ENCODE measurements around the gene RMRP.
A peak's percentile ranks its signal among the peaks of the same experiment; 100 is the strongest.
"Not testable (repeated sequence)": the region's sequence is repeated elsewhere in the genome, so short reads cannot be mapped to it uniquely, and the experiment has no call there.

Gene RMRP

DNA sequence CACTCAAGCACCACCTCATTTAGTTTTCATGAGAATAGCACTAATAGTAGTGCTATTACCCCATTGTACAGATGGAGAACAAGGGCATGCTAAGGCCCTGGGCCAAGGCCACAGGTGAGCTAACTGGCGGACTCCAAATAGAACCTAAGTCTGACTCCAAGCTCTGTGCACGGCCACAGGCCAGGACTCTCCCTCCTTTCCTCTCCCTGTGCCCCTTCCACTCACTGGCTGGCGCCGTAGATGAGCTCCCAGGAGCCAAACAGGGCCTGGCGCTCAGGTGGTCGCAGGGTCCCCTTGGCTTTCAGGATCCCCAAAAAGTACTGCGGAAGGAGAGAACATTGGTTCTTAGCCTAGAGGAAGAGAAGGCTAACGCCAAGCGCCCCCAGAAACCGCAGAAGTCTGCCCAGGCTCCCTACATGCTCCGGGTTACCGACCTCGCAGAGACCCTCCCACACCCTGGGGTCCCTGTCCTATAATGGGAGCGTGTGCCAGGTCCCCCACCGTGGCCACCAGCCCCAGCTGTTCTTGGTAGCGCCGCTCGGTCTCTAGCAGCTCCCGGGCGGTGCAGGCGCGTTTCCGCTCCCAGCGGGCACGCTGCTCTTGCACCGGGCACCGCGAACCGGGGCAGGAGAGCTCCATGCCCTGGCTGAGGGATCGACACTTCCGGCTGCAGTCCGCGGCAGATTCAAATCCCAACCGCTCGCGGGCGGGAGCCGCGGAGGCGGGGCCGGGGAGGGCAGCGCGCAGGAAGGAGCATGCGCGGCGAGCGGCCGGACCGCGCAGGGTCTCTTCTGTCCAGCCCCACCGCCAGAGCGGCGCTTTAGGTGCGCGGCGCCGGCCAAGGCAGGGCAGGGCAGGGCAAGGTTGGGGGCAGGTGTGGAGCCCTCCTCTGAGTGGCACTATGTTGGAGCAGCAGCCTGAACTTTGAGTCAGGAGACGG lies 7.0 kb upstream of the RMRP start, which contains the start of gene ARHGEF39:
Gene ARHGEF39, minus strand, starts transcription at position 665 of the 940 bp plus-strand sequence. Its CDS starts 26 bp downstream, at position 639.
- peak; percentile 15 for DNase-seq

GRCh38 chr9:35662437-35662836 lies 4.6 kb upstream of the RMRP start:
- DNase-seq: no peak

- DNase-seq: no peak
Measured at GRCh38 chr9:35661756-35662350, 4.0 kb upstream of the RMRP start.

- DNase-seq: no peak
Measured at GRCh38 chr9:35660966-35661415, 3.2 kb upstream of the RMRP start.

DNA sequence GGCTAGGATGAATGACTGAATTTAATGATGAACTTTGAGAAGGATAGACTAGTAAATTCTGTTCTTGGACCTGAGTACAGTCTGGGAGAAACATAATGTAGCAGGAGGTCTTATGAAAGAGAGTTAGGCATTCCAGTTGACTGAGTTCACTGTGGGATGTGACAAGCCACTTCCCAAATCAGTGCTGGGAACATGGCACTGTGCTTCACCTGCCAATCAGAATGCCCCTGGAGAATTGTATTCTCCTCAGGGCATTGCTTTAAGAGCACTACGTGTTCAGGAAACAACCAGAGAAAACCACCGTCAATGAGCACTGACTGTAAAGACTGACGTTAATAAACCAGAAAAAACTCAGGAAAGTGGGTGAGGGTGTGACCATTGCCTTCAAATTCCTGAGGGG lies 1.5 kb upstream of the RMRP start:
- DNase-seq: no peak

DNA sequence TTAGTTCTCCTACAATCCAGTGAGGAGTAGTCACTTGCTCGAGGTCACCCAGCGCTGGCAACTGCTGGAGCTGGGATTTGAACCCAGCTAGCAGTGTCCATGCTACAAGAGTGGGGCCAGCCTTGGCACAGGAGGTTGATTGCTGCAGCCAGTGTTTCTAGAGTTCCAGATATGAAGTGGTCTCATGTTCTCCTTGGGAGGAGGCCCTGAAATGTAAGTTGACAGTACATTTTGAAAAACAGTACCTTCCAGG lies 1.1 kb upstream of the RMRP start:
- DNase-seq: no peak

DNA sequence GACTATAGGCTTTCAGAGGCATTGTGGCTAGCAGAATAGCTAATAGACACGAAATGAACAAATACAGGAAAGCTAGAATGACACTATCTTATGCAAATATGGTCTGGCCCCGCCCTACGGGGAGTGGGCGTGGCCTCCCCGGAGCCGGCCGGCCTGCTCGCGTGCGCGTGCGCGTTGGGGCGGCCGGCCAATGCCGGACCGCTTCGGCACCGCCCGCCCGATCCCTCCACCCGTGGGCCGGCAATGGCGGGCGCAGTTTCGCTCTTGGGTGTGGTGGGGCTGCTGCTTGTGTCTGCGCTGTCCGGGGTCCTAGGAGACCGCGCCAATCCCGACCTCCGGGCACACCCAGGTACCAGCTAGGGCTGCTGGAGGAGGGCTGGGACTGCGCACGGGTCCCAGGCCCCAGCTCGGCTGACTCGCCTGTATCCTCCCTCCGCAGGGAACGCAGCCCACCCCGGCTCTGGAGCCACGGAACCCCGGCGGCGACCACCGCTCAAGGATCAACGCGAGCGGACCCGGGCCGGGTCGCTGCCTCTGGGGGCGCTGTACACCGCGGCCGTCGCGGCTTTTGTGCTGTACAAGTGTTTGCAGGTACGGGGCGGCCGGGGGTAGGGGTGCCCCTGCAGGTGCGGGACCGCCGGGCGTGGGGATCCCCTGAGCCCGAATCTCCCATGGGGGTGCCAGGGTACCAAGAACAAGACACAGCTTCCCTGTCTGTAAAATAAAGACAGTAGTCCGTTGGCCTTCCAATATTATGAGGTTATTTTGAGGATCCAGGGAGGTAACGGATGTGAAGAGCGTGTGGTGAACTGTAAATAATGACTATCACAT lies 533 bp upstream of the RMRP start, which contains the start of gene CCDC107:
Gene CCDC107, plus strand, starts transcription at position 156 of the 831 bp plus-strand sequence. Its CDS starts 88 bp downstream, at position 244.
- DNase-seq: no peak

GRCh38 chr9:35656831-35657545 lies 831 bp downstream of the RMRP start:
- DNase-seq: no peak

GRCh38 chr9:35656348-35656747 lies 1.5 kb downstream of the RMRP start:
- DNase-seq: no peak

DNA sequence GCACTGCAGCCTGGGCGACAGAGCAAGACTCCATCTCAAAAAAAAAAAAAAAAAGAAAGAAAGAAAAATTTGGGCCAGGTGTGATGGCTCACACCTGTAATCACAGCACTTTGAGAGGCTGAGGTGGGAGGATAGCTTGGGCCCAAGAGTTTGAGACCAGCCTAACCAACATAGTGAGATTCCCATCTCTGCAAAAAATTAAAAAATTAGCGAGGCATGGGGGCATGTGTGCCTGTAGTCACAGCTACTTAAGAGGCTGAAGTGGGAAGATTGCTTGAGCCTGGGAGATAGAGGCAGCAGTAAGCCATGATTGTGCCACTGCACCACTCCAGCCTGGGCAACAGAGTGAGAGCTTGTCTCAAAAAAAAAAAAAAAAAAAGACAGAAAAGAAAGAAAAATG lies 4.2 kb downstream of the RMRP start:
- no peak for DNase-seq

- DNase-seq: no peak
Measured at GRCh38 chr9:35652829-35653209, 5.0 kb downstream of the RMRP start.

DNA sequence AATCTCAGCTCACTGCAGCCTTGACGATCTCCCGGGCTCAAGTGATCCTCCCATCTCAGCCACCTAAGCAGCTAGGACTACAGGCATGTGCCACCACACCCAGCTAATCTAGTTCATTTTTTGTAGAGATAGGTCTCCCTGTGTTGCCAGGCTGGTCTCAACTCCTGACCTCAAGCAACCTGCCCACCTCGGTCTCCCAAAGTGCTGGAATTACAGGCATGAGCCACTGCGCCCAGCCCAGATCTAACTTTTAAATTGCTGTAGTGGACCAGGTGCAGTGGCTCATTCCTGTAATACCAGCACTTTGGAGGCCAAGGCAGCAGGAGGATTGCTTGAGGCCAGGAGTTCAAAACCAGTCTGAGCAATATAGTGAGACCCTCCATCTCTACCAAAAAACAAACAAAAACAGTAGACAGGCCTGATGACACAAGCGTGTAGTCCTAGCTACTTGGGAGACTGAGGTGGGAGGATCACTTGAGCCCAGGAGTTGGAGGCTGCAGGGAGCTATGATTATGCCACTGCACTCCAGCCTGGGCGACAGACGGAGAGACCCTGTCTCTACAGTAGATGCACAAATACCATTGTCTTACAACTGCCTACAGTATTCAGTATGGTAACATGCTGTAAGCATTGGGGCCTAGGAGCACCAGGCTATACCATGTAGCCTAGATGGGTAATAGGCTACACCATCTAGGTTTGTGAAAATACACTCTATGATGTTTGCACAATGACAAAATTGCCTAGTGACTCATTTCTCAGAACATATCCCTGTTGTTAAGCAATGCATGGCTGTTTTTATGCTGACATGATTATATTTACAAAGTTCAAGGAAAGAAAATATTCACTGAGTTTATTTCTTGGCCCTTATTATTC lies 5.6 kb downstream of the RMRP start:
- DNase-seq: no peak

DNA sequence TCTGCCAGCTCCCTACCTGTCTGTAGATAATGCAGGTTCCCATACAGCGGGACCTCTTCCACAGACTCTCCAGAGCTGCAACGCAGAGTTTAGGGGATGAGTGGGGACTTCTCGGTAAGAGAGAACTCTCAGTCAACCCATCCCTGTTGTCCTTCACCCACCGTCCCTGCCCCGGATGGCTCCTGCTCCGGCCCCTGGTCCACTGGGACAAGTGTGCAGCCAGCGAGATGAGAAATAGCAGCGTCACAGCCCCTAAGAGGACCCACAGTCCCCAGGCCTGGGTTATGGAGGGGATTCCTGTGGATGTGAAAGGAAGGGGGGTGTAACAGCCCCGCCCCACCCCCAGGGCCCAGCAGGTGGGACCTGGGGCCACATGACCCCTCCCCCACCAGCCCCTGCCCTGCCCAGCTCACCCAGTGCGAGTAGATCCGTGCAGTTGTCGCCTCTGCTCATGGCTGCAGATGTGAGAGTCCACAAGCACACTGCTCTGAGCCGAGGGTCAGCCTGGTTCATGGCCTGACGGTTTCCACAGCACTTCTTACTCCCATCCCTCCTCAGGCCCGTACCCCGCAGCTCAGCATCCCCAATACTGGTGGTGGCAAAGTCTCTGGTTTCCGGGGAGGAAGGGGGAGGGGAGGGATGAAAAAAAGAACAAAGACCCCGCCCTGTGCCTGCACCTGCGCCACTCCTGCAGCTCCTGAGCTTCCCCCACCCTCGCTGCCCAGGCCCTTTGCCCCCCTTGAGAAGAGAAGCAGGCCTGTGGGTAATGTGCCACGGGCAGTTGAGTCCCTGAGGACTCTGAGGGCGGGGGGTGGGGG lies 7.3 kb downstream of the RMRP start, which contains the start of gene SIT1:
Gene SIT1, minus strand, starts transcription at position 591 of the 818 bp plus-strand sequence. Its CDS starts 78 bp downstream, at position 513.
- DNase-seq: no peak

GRCh38 chr9:35649431-35650340 lies 8.1 kb downstream of the RMRP start:
- DNase-seq: no peak

- peak; percentile 68 for DNase-seq
Measured at GRCh38 chr9:35646533-35647265, 11.1 kb downstream of the RMRP start.

- peak; percentile 44 for DNase-seq
Measured at GRCh38 chr9:35646153-35646532, 11.7 kb downstream of the RMRP start.

DNA sequence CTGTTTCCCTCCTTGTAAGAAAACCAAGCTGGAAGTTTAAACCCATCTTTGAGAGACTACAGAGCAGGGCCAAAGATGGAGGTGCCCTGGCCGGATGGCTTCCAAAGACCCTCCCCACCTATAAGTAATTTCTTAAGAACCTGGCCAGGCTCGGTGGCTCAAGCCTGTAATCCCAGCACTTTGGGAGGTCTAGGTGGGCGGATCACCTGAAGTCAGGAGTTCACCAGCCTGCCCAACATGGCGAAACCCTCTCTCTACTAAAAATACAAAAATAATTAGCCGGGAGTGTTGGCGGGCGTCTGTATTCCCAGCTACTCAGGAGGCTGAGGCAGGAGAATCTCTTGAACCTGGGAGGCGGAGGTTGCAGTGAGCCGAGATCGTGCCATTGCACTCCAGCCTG lies 12.1 kb downstream of the RMRP start:
- not testable (repeated sequence) for DNase-seq

- DNase-seq: no peak
Measured at GRCh38 chr9:35643046-35643445, 14.8 kb downstream of the RMRP start.

DNA sequence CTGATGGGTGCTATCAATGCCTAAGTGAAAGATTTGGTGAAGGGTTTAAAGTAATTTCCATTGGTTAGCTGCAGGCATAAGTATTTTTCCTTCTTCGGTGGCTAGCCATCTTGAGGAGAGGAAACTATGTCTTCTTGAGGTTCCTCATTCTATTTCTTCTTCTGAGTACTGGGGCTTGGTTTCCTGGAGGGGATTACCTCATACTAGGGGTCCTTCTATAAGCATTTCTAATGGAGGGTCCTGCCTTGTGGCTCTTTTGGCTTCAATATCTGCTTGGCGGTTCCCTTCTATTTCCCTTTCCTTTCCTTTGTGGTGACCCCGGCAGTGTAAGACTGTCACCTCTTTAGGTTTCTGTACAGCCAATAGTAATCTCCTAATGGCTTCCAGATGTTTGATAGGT lies 16.3 kb downstream of the RMRP start:
- peak; percentile 55 for DNase-seq
